ENCODE results near the gene ATRX.

DNA sequence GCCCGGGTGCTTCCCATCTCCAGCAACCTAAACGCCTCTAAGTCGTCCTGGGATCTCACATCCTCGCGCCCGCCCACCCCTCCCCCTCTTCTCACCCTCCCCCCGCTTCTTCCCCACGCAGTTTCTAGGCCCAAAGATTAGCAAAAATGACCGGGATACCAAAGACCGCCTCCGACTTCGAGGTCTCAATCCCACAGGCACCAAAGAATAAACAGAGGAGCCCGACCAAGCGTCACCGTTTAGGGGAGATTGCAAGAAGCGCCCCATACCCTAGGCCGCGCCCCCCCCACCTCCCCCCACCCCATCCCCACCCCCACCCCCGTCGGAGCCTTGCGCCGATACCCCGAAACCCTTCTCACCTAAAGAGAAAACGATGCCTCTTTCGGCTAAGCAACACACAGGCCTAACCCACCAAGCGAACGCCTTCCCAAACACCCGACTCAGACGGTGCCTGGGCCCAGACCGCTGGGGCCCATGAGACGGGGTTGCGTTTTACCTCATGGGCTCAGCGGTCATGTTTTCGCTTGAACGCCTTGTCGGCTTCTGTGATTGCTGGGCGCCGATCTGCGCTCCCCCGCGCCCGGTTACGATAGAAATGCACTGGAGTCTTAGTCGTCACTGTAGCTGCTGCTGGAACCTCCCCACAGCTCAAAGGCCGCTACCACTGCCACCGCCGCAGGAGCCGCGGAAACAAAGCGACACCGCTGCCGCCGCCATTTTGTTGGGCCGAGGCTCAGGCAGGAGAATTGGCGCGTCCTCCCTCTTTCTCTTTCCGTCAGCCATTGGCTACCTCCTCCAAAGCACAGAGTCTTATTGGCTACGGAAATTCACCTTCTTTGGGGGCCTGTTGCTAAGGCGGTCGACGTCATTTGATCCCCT is at the start of gene ATRX:
- TF ChIP-seq TAF1 (IDR thresholded peaks at IDR 0.05; ENCODE audit: borderline replicate concordance, low read depth, low read length) (peak; percentile 92), POLR2A (IDR thresholded peaks at IDR 0.05; ENCODE audit: low read depth, low read length) (peak; percentile 86), POLR2AphosphoS5 (IDR thresholded peaks at IDR 0.05; ENCODE audit: low read depth, low read length) (peak; percentile 79)

All from GM12892 (cell line).